H9 (cell line): ENCODE data around the gene HOXD13. TPM values are rescaled to one million over a fixed set of nuclear protein-coding genes. Genes with fewer than 3 reads are reported as not detected.
A peak's percentile ranks its signal among the peaks of the same experiment; 100 is the strongest.

Experiments
- DNase-seq: peaks from one replicate; pipeline ENCODE4 v3.0.0-alpha.2; 2017
- H2AFZ ChIP-seq: one replicate; pipeline ENCODE4 v1.6.1; 2013; ENCODE audit warnings: mild to moderate bottlenecking, low read length, control low read depth, moderate library complexity
- H2AK5ac ChIP-seq: 2 replicates; pipeline ENCODE4 v1.6.1; 2013; ENCODE audit warnings: low read length, control low read depth, mixed read lengths; ENCODE audit not compliant: insufficient read length
- H2BK120ac ChIP-seq: one replicate; pipeline ENCODE4 v1.6.1; 2013; ENCODE audit warnings: low read depth, mild to moderate bottlenecking, low read length, control low read depth, inconsistent platforms; ENCODE audit not compliant: poor library complexity, severe bottlenecking
- H2BK12ac ChIP-seq: 2 replicates; pipeline ENCODE4 v1.6.1; 2013; ENCODE audit warnings: low read length, control low read depth, mixed read lengths, low read depth; ENCODE audit not compliant: insufficient read length
- H2BK15ac ChIP-seq: 2 replicates; pipeline ENCODE4 v1.6.1; 2013; ENCODE audit warnings: low read depth, low read length, control low read depth
- H2BK20ac ChIP-seq: one replicate; pipeline ENCODE4 v1.6.1; 2013; ENCODE audit warnings: low read depth, mild to moderate bottlenecking, low read length, control low read depth, inconsistent platforms; ENCODE audit not compliant: poor library complexity, severe bottlenecking
- H2BK5ac ChIP-seq: 2 replicates; pipeline ENCODE4 v1.6.1; 2013; ENCODE audit warnings: low read length, control low read depth, mixed read lengths; ENCODE audit not compliant: insufficient read length
- H3K14ac ChIP-seq: 2 replicates; pipeline ENCODE4 v1.6.1; 2013; ENCODE audit warnings: low read length, control low read depth; ENCODE audit not compliant: insufficient read depth
- H3K18ac ChIP-seq: 2 replicates; pipeline ENCODE4 v1.6.1; 2013; ENCODE audit warnings: low read depth, mild to moderate bottlenecking, mixed read lengths, low read length, control low read depth; ENCODE audit not compliant: insufficient read length
- H3K23ac ChIP-seq: 2 replicates; pipeline ENCODE4 v1.6.1; 2013; ENCODE audit warnings: low read length, control low read depth, mixed read lengths, low read depth; ENCODE audit not compliant: insufficient read length
- H3K23me2 ChIP-seq: 2 replicates; pipeline ENCODE4 v1.6.1; 2013; ENCODE audit warnings: low read depth, mild to moderate bottlenecking, mixed read lengths, low read length, control low read depth; ENCODE audit not compliant: insufficient read length, poor library complexity, severe bottlenecking
- H3K27ac ChIP-seq: 2 replicates; pipeline ENCODE4 v1.5.1; 2013; ENCODE audit warnings: low read length, control low read depth, mixed read lengths, low read depth; ENCODE audit not compliant: insufficient read length
- H3K27me3 ChIP-seq: 2 replicates; pipeline ENCODE4 v1.6.1; 2013; ENCODE audit warnings: low read length, control low read depth, inconsistent platforms; ENCODE audit not compliant: insufficient read depth
- H3K4ac ChIP-seq: 2 replicates; pipeline ENCODE4 v1.6.1; 2013; ENCODE audit warnings: low read depth, mild to moderate bottlenecking, control low read depth, inconsistent platforms, low read length, moderate library complexity
- H3K4me1 ChIP-seq: 2 replicates; pipeline ENCODE4 v1.6.1; 2013; ENCODE audit warnings: low read length, control low read depth, inconsistent platforms; ENCODE audit not compliant: insufficient read depth
- H3K4me2 ChIP-seq: 2 replicates; pipeline ENCODE4 v1.6.1; 2013; ENCODE audit warnings: low read length, control low read depth, mixed read lengths; ENCODE audit not compliant: insufficient read length, insufficient read depth
- H3K56ac ChIP-seq: 2 replicates; pipeline ENCODE4 v1.6.1; 2013; ENCODE audit warnings: low read depth, mild to moderate bottlenecking, mixed read lengths, low read length, control low read depth; ENCODE audit not compliant: insufficient read length
- H3K79me1 ChIP-seq: 2 replicates; pipeline ENCODE4 v1.6.1; 2013; ENCODE audit warnings: low read depth, mild to moderate bottlenecking, moderate library complexity, low read length, control low read depth, inconsistent platforms; ENCODE audit not compliant: insufficient read depth, poor library complexity, severe bottlenecking
- H3K79me2 ChIP-seq: 2 replicates; pipeline ENCODE4 v1.6.1; 2013; ENCODE audit warnings: low read length, control low read depth, inconsistent platforms; ENCODE audit not compliant: insufficient read depth
- H3K9ac ChIP-seq: 2 replicates; pipeline ENCODE4 v1.6.1; 2013; ENCODE audit warnings: low read length, control low read depth, mixed read lengths; ENCODE audit not compliant: insufficient read length; ENCODE audit errors: extremely low read depth
- H3K9me3 ChIP-seq: one replicate; pipeline ENCODE4 v1.6.1; 2013; ENCODE audit warnings: low read depth, low read length, inconsistent platforms; ENCODE audit not compliant: control insufficient read depth
- H3T11ph ChIP-seq: one replicate; pipeline ENCODE4 v1.6.1; 2013; ENCODE audit warnings: mild to moderate bottlenecking, low read length, control low read depth, inconsistent platforms
- H4K20me1 ChIP-seq: one replicate; pipeline ENCODE4 v1.6.1; 2013; ENCODE audit not compliant: control insufficient read depth, insufficient read length, insufficient read depth
- H4K5ac ChIP-seq: 2 replicates; pipeline ENCODE4 v1.6.1; 2013; ENCODE audit warnings: low read depth, mild to moderate bottlenecking, mixed read lengths, low read length, control low read depth; ENCODE audit not compliant: insufficient read length
- H4K8ac ChIP-seq: replicated peaks from 2 replicates; pipeline ENCODE4 v1.6.1; 2013; ENCODE audit warnings: low read length, control low read depth, mixed read lengths, low read depth; ENCODE audit not compliant: insufficient read length
- H4K91ac ChIP-seq: 2 replicates; pipeline ENCODE4 v1.6.1; 2013; ENCODE audit warnings: low read depth, mild to moderate bottlenecking, moderate library complexity, mixed read lengths, low read length, control low read depth; ENCODE audit not compliant: insufficient read length
- H3K27ac Mint-ChIP-seq, 3 experiments: 2 replicates in 2 of 3; 3 replicates in 1 of 3; pipeline ENCODE4 v1.8.0; 2020 to 2021; ENCODE audit warnings: mixed read lengths in 3 of 3, mild to moderate bottlenecking in 1 of 3, moderate library complexity in 1 of 3
- H3K27me3 Mint-ChIP-seq: 2 replicates; pipeline ENCODE4 v1.8.0; 2021; ENCODE audit warnings: low read depth, mild to moderate bottlenecking, moderate library complexity, mixed read lengths
- H3K36me3 Mint-ChIP-seq, 3 experiments: 2 replicates in 2 of 3; 3 replicates in 1 of 3; pipeline ENCODE4 v1.8.0; 2020 to 2021; ENCODE audit warnings: low read depth in 3 of 3, mixed read lengths in 3 of 3; ENCODE audit not compliant: insufficient read depth in 1 of 3
- H3K4me1 Mint-ChIP-seq, 2 experiments: 2 replicates each; pipeline ENCODE4 v1.8.0; 2020; ENCODE audit warnings: mixed read lengths in 2 of 2
- H3K4me3 Mint-ChIP-seq, 2 experiments: 2 replicates in 1 of 2; 3 replicates in 1 of 2; pipeline ENCODE4 v1.8.0; 2020 to 2021; ENCODE audit warnings: mild to moderate bottlenecking in 2 of 2, mixed read lengths in 2 of 2, moderate library complexity in 1 of 2
- H3K9me3 Mint-ChIP-seq, 2 experiments: 2 replicates in 1 of 2; 3 replicates in 1 of 2; pipeline ENCODE4 v1.8.0; 2020; ENCODE audit warnings: mild to moderate bottlenecking in 2 of 2, mixed read lengths in 2 of 2, moderate library complexity in 1 of 2
- WGBS: extraction: QIAGEN DNeasy Blood & Tissue Kit; methylation state at CpG from one replicate; pipeline ENCODE4 v1.1.7; 2013; ENCODE audit warnings: missing lambda C conversion rate, low lambda C conversion rate, mixed read lengths; ENCODE audit not compliant: insufficient read length; ENCODE audit errors: extremely low coverage; 5-methylcytosine and 5-hydroxymethylcytosine counted together
- total RNA-seq: library from RNA; stranded (reverse); gene quantifications from 2 replicates; pipeline ENCODE4 v1.2.1, GENCODE V29; 2021
- TF ChIP-seq, protein P1 (sequence below): fragments of 200-600 bp; sonication (generic); conservative IDR thresholded peaks from 3 replicates; pipeline ENCODE4 v1.8.0; 2021; ENCODE audit warnings: antibody characterized with exemption, mild to moderate bottlenecking

The HOXD13 gene
- total RNA-seq, 1 experiment from 2014 or later, result not detected

DNA sequence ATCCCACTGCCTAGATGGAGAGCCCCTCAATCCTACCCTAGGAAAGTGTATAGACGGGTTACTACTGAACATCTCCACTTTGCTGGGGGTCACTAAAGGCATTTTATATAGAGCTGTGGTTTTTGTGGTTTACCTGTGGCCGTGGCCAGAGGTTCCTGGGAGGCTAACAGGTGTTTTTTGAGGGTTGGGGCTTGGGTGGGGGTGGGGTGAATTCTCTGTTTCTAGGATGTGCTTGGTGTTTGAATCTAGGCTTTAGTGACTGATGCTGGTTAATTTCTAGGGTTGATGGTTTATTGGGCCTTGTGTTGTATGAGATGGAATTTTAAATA, 44.7 kb downstream of the HOXD13 start:
- Mint-ChIP-seq H3K4me1 (peaks cover 2 to 11% of the 10 kb centered on the region in 2 experiments; a peak in 3 of 4 replicates), H3K4me3 (peak overlapping the region; percentile 30 to 63; a peak in 3 of 5 replicates), H3K27me3 (peaks cover 98% of the 10 kb centered on the region), H3K27ac (no peak overlapping the region), H3K36me3 (no peaks in the 10 kb centered on the region), H3K9me3 (peaks cover 4 to 6% of the 10 kb centered on the region in 2 experiments; a peak in 4 of 5 replicates)
- no peaks in the 10 kb centered on the region for H3K79me2 ChIP-seq
- H4K8ac ChIP-seq, result no peak overlapping the region
- no peak overlapping the region for H2BK12ac ChIP-seq
- no peak overlapping the region for H3K18ac ChIP-seq
- peaks cover 90% of the 10 kb centered on the region for H3K27me3 ChIP-seq
- no peak overlapping the region for H2AFZ ChIP-seq
- no peak overlapping the region for H2BK5ac ChIP-seq
- H3K23ac ChIP-seq, result no peak overlapping the region
- H4K5ac ChIP-seq, result no peak overlapping the region
- no peak overlapping the region for H3K9ac ChIP-seq
- H3K23me2 ChIP-seq, result peaks cover 8% of the 10 kb centered on the region
- H3K79me1 ChIP-seq, result no peaks in the 10 kb centered on the region
- no peak overlapping the region for H3K56ac ChIP-seq
- no peak for DNase-seq
- no peak overlapping the region for H3T11ph ChIP-seq
- TF ChIP-seq, protein P1, sequence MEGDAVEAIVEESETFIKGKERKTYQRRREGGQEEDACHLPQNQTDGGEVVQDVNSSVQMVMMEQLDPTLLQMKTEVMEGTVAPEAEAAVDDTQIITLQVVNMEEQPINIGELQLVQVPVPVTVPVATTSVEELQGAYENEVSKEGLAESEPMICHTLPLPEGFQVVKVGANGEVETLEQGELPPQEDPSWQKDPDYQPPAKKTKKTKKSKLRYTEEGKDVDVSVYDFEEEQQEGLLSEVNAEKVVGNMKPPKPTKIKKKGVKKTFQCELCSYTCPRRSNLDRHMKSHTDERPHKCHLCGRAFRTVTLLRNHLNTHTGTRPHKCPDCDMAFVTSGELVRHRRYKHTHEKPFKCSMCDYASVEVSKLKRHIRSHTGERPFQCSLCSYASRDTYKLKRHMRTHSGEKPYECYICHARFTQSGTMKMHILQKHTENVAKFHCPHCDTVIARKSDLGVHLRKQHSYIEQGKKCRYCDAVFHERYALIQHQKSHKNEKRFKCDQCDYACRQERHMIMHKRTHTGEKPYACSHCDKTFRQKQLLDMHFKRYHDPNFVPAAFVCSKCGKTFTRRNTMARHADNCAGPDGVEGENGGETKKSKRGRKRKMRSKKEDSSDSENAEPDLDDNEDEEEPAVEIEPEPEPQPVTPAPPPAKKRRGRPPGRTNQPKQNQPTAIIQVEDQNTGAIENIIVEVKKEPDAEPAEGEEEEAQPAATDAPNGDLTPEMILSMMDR, result no peak
- no peak overlapping the region for H2BK120ac ChIP-seq
- no peaks in the 10 kb centered on the region for H3K9me3 ChIP-seq
- H3K4ac ChIP-seq, result no peak overlapping the region
- no peak overlapping the region for H3K4me2 ChIP-seq
- no peaks in the 10 kb centered on the region; the same call in 1 of the 2 replicates for H3K4me1 ChIP-seq
- no peak overlapping the region for H2AK5ac ChIP-seq
- H3K14ac ChIP-seq, result no peak overlapping the region
- no peak overlapping the region for H2BK15ac ChIP-seq
- H2BK20ac ChIP-seq, result no peak overlapping the region
- no CpG with 5 or more reads among the region's 2 CpGs for WGBS
- H3K27ac ChIP-seq, result no peak overlapping the region
- H4K91ac ChIP-seq, result no peak overlapping the region
- no peaks in the 10 kb centered on the region for H4K20me1 ChIP-seq
